ENCODE data around the gene ULK4.

The ULK4 gene

DNA sequence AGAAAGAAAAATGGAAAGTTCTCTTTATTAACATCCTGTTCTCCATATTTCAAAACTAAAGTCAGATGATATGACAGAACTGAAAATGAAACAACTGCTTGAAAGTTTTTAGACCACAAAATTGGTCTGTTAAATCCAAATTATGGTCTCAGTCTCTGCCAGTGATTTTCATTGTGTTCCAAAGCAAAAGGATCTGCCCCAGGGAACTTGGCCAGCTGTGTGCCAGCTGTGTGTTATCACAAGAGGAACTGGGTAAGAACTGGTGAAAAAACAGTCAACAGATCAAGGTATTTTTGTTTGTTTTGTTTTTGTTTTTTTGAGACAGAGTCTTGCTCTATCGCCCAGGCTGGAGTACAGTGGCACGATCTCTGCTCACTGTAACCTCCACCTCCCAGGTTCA lies 439.3 kb downstream of the ULK4 start:
- TF ChIP-seq, protein P1, sequence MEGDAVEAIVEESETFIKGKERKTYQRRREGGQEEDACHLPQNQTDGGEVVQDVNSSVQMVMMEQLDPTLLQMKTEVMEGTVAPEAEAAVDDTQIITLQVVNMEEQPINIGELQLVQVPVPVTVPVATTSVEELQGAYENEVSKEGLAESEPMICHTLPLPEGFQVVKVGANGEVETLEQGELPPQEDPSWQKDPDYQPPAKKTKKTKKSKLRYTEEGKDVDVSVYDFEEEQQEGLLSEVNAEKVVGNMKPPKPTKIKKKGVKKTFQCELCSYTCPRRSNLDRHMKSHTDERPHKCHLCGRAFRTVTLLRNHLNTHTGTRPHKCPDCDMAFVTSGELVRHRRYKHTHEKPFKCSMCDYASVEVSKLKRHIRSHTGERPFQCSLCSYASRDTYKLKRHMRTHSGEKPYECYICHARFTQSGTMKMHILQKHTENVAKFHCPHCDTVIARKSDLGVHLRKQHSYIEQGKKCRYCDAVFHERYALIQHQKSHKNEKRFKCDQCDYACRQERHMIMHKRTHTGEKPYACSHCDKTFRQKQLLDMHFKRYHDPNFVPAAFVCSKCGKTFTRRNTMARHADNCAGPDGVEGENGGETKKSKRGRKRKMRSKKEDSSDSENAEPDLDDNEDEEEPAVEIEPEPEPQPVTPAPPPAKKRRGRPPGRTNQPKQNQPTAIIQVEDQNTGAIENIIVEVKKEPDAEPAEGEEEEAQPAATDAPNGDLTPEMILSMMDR (IDR thresholded peaks at IDR 0.05; ENCODE audit: control insufficient read depth, insufficient read depth, low read depth, low read length, missing control alignments), result no peak
- DNase-seq (ENCODE audit: low read depth), result no peak
- no peak overlapping the region for H3K4me3 ChIP-seq (ENCODE audit: control insufficient read depth, low read depth, low read length)

- no peak overlapping the region for H3K4me3 ChIP-seq (ENCODE audit: control insufficient read depth, low read depth, low read length)
- TF ChIP-seq, protein P1 (IDR thresholded peaks at IDR 0.05; ENCODE audit: control insufficient read depth, insufficient read depth, low read depth, low read length, missing control alignments), result no peak
- no peak for DNase-seq (ENCODE audit: low read depth)
Observed at GRCh38 chr3:41521010-41521655, 440.8 kb downstream of the ULK4 start.

DNA sequence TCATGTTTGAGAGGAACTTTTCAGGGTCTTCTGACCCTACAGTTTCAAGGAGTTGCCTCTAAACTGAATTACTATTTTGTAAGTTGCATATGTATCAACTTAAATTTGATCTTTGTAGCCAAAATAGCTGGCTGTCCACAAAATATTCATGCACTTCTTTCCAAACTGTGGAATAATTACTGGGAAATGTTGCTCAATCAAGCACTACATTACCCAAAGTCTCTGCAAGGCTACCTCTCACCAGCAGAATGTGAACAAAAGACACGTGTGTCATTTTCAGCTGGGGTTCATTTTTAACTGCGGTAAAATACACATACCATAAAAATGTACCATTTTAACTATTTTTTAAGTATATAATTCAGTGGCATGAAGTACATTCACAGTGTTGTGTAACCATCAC lies 442.2 kb downstream of the ULK4 start:
- H3K4me3 ChIP-seq (ENCODE audit: control insufficient read depth, low read depth, low read length), result no peak overlapping the region
- TF ChIP-seq, protein P1 (IDR thresholded peaks at IDR 0.05; ENCODE audit: control insufficient read depth, insufficient read depth, low read depth, low read length, missing control alignments), result no peak
- no peak for DNase-seq (ENCODE audit: low read depth)

DNA sequence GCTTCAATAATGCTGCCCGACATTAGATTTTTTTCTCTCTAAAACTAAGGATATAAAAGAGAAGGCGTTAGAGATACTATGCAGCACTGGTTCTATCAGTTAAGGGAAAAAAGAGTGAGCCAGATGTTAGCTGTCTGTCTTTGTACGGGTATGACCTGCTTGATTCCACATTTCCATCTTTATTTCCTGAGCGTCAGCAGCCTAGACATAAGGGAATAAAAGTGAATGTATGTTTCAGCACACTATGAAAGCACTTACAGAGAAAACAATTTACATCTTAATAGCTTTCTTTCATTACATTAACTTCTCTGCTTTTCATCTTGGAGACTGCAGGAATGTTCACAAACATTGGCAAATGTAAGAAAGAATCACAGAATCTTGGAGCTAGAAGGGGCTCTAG lies 443.3 kb downstream of the ULK4 start:
- no peak for DNase-seq (ENCODE audit: low read depth)
- TF ChIP-seq, protein P1 (IDR thresholded peaks at IDR 0.05; ENCODE audit: control insufficient read depth, insufficient read depth, low read depth, low read length, missing control alignments), result no peak
- no peak overlapping the region for H3K4me3 ChIP-seq (ENCODE audit: control insufficient read depth, low read depth, low read length)

DNA sequence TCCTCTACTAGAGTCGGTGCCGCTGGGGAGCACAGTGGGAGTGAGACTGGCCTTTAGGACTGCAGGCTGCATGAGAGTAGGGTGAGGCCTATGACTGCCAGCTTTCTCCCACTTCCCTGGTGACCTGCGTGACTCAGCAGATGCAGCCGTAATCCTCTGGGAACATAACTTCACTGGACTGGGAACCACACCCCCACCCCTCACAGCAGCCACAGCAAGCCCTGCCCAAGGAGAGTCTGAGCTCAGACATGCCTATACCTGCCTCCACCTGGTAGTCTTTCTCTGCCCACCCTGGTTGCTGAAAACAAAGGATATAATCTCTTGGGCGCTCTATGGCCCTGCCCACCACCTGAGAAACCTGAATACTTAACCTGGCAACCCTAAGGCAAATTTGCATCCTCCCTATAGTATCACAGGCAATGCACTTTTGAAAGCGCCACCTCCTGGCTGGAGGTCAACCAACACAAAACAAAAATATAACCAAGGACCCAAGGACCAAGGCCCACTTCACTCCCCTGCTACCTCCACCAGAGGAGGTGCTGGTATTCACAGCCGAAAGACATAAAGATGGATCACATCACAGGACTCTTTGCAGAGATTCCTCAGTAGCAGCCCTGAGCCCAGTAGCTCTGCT lies 453.7 kb downstream of the ULK4 start:
- TF ChIP-seq, protein P1 (IDR thresholded peaks at IDR 0.05; ENCODE audit: control insufficient read depth, insufficient read depth, low read depth, low read length, missing control alignments), result no peak
- H3K4me3 ChIP-seq (ENCODE audit: control insufficient read depth, low read depth, low read length), result no peak overlapping the region
- no peak for DNase-seq (ENCODE audit: low read depth)

GRCh38 chr3:41507336-41508062 lies 454.4 kb downstream of the ULK4 start:
- TF ChIP-seq, protein P1 (IDR thresholded peaks at IDR 0.05; ENCODE audit: control insufficient read depth, insufficient read depth, low read depth, low read length, missing control alignments), result no peak
- no peak overlapping the region for H3K4me3 ChIP-seq (ENCODE audit: control insufficient read depth, low read depth, low read length)
- no peak for DNase-seq (ENCODE audit: low read depth)
